GM18858 (cell line): ENCODE data around the gene HP.
"Not testable (repeated sequence)": the region's sequence is repeated elsewhere in the genome, so short reads cannot be mapped to it uniquely, and the experiment has no call there.

ENCODE experiments used
- ATAC-seq: cut with Tn5 transposase; IDR thresholded peaks from one replicate; pipeline ENCODE4 v1.9.1; 2021; ENCODE audit not compliant: unreplicated experiment

HP gene, protein sequence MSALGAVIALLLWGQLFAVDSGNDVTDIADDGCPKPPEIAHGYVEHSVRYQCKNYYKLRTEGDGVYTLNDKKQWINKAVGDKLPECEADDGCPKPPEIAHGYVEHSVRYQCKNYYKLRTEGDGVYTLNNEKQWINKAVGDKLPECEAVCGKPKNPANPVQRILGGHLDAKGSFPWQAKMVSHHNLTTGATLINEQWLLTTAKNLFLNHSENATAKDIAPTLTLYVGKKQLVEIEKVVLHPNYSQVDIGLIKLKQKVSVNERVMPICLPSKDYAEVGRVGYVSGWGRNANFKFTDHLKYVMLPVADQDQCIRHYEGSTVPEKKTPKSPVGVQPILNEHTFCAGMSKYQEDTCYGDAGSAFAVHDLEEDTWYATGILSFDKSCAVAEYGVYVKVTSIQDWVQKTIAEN

DNA sequence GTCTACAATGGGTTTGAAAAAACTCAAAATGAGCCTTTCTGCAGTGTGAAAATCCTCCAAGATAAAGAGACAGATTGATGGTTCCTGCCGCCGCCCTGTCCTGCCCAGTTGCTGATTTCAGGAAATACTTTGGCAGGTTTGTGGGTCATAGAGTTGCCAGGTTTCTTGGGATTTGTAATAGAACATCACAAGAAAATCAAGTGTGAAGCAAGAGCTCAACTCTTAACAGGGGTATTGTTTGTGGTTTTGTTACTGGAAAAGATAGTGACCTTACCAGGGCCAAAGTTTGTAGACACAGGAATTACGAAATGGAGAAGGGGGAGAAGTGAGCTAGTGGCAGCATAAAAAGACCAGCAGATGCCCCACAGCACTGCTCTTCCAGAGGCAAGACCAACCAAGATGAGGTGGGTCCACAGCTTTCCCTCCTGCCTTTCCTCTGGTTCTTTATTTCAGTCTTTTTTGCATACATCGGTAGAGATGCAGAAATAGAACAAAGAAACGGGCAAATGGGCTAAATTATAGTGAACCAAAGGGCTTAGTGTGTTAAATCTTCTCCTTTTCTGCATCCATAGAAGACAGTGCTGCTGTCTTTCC lies at the start of gene HP:
Gene HP (plus strand): TSS at position 252 of the 594 bp plus-strand sequence. CDS start 148 bp downstream, at position 400.
- not testable (repeated sequence) for ATAC-seq

DNA sequence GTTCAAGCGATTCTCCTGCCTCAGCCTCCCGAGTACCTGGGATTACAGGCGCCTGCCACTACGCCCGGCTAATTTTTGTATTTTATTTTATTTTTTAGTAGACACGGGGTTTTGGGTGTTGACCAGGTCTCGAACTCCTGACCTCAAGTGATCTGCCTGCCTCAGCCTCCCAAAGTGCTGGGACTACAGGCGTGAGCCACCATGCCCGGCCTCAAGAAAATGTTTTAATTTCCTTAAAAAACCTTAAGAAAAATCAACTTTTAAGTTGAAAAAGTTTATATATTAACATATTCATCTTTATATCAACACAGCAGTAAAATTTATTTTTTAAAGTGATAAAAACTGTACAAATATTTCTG lies 46.3 kb upstream of the HP start:
- not testable (repeated sequence) for ATAC-seq

DNA sequence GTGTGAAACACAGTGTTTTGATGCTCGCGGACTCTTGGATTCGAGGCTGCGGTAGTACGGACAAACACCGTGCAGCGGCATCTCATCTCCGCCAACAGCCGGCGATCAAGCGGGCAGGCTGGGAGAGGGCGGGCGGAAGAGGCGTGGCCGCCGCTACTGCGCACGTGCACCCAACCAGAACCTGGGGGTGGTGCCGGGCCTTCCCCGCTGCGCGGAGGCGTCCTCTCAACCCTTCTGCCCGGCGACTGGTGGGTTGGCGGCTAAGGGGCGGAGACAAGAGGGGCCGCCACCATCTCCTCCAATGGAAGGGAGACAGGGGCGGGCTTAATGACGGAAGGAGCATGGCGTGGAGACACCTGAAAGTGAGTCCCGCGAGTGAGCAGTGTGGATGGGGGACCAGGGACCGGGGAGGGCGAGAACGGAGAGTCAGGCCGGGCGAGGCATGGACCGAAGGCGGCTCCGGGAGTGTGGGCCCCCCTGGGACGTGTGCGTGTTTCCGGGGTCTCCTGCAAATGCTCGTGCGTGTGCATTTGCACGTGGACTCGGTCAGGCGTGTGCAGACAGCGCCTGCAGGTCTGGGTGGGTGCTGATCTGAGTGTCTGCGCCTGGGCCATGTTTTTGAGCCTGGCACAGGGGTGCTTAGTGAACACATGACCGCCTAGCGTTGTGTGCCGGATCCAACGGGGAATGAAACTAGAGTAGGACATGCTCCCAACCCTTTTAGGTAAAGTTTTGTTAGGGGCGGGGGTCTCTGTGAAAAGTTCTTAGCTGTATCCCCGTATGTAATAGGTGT lies 45.7 kb upstream of the HP start, which contains the start of gene DHODH:
Gene DHODH (plus strand): TSS at position 321 of the 793 bp plus-strand sequence. CDS start 21 bp downstream, at position 342.
- ATAC-seq, result peak; percentile 97

DNA sequence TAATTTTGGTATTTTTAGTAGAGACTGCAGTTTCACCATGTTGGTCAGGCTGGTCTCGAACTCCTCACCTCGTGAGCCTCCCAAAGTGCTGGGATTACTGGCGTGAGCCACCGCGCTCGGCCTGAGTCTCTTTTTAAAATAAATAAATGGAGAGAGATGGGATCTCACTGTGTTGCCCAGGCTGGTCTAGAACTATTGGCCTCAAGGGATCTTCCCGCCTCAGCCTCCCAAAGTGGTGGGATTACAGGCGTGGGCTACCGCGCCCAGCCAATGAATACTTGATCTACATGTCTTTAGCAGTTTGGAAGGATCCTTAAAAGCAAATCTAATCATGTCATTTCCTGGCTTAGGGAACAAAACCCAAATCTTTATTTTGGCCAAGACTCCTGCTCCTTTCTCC lies 44.5 kb upstream of the HP start:
- ATAC-seq, result no peak

DNA sequence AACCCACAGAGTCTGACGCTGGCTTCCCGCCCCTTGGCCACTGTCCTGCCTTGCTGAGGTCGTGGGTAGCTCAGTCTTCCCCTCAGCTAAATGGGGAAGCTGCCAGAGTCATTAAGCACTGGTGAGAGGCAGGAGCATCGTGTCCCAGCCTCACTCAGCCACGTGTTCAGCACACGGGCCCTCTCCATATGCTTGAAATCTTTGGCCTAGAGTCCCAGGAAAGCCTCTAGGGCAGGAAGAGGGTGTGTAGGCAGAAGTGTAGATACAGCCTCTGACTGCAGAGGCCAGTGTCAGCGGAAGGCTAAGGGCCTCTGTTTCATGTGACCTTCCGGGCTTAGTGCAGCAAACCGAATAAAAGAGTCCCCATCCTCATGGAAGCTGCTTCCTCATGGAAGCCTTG lies 41.7 kb upstream of the HP start:
- ATAC-seq, result no peak

DNA sequence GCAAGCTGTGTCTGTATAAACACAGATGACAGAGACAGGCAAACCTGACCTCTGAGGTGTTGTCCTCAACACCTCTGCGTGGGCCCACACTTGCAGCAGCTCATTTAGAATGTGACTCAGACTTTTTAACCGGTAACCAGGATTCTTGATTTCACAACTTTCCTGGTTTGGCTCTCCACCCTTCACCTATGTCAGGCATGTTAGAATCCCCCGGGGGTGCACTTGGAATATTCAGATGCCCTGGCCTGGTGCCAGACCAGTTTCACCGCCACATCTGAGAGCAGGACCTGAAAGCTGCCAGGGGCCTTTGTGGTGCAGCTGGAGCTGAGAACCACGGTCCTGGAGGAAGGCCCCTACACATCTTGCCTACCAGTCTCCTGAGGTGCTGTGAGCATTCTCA lies 40.9 kb upstream of the HP start:
- no peak for ATAC-seq

DNA sequence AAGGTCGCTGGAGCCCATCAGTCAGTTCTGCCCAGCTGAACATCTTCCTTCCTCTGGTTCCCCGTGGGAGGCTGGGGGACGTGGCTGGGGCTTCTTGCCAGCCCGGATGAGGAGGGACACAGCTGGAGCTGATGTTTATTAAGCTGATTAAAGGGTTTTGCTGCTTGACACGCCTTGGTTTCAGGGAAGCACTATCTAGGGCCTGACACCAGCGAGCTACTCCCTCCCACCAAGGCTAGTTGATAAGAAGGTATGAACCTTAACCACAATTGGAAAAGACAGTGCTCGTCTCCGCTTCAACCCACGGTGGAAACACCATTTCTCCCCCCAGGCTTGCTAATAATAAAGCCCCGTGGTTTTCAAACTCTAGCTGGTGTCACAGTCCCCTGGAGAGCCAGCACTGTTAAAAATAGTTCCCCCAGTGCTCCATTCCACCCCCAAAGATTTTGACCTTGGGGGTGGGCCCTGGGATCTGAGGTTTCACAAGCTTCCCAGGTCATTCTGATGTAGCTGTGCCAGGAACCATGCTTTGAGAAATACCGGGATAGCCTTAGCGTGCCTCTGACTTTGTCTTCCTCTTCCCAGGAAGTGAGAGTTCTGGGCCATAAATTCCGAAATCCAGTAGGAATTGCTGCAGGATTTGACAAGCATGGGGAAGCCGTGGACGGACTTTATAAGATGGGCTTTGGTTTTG lies 40.3 kb upstream of the HP start:
- ATAC-seq, result no peak

DNA sequence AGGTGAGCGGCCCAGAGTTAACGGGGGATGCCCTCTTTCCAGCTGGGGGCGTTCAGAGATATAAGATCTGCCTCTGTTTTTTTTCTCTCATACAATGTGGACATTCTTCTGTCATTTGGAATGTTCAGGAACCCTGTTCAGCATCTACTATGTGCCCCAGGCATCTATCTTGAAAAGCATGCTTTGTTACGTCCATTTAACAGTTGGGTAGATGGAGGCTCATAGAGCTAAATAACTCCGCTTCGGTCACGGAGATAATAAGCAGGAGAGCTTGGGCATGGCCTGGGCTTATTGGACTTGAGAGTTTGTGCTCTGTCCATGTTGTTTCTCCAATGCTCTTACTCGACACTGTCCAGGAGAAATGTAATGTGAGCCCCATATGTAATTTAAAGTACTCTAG lies 39.6 kb upstream of the HP start:
- no peak for ATAC-seq

DNA sequence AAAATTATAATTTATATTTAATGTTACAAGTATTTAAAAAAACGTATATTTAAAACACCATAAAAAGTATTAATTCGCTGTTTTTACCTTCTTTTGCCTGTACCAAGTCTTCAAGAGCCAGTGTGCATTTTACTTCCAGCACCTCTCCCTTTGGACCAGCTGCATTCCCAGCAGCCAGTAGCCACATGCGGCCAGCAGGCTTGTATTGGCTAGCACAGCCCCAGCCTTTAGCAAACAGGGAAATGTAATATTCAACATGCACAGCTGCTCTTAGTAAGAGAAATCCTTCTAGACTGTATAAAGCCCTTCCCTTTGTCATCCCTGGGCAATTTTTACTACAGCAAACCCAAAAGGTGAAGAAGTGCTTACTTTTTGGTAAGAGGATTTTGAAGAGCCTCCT lies 39.2 kb upstream of the HP start:
- ATAC-seq, result no peak

DNA sequence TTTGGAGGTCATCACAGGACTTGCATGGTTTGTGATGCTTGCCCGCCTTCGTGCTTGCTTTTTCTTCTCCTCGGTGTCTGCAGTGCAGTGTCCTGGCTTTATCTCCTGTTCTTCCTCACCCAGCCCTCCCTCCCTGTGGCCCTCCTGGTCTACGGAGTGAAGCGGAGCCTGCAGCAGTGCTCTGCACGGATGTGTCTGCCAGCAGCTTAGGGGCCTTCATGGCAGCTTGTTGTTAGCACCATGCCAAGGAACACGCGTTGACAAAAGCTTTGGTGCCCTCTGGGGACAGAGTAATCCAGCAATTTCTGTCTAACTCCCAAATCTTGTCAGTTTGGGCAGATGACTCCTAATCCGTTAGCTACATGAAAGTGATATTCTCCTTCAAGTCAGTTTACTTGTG lies 35.8 kb upstream of the HP start:
- ATAC-seq, result no peak

DNA sequence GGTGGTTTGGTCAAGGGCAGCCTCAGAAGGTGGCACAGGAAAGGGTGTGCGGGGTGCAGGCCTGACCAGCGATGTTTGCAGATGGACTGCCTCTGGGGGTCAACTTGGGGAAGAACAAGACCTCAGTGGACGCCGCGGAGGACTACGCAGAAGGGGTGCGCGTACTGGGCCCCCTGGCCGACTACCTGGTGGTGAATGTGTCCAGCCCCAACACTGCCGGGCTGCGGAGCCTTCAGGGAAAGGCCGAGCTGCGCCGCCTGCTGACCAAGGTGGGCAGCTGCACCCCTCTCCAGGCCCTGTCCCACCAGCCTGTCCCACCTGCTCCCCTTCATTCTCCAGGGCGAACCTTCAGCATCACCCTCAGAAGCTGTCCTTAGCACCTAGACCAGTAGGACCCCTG lies 33.3 kb upstream of the HP start:
- no peak for ATAC-seq

DNA sequence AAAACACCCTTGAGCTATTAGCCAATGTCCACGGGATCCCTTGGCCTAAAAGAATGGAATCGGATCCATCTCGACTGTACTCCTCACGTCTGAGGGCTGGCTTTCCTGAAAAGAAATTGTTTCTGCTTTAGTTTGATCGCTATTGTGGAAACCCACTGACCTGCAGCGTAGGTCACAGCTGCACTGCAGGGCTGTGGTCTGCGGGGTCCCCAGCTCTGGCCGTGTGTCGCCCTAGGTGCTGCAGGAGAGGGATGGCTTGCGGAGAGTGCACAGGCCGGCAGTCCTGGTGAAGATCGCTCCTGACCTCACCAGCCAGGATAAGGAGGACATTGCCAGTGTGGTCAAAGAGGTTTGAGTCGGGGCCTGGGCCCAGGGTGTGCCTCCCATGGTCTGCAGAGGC lies 32.2 kb upstream of the HP start:
- no peak for ATAC-seq

DNA sequence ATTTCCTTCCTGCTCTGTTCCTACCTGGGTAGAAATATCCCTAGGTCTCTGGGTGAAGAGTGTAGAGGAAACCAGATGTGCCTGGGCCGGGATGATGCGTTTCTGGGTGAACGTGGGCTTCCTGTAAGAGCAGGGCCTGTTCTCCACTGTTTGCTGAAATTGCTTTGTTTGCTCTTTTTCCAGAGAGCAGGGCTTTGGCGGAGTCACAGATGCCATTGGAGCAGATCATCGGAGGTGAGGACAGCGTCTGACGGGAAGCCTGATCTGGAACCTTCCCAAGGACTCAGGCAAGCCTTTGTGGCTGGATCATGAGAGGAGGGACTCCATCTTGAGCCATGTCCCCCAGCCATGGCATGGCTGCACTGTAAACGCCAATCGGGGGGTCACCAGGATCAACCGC lies 30.3 kb upstream of the HP start:
- ATAC-seq, result no peak

DNA sequence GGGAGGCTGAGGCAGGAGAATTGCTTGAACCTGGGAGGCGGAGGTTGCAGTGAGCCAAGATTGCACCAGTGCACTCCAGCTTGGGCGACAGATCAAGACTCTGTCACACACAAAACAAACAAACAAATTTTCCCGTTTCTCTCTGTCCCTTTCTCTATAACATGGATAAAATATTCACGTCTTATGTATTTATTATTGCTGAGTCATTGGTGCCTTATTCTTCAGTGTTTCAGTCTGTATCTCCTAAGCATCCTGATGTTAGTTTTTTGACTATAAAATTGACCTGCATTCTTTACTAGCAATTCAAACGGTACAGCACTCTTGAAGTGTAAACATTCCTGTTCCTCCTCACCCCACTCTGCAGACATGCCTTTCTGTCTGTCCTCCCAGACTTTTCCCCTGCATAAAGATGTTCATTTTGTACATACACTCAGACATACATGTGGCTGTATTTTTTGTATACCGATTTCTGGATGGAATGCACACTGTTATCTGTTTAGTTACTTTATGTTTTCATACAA lies 29.4 kb upstream of the HP start:
- ATAC-seq, result no peak

DNA sequence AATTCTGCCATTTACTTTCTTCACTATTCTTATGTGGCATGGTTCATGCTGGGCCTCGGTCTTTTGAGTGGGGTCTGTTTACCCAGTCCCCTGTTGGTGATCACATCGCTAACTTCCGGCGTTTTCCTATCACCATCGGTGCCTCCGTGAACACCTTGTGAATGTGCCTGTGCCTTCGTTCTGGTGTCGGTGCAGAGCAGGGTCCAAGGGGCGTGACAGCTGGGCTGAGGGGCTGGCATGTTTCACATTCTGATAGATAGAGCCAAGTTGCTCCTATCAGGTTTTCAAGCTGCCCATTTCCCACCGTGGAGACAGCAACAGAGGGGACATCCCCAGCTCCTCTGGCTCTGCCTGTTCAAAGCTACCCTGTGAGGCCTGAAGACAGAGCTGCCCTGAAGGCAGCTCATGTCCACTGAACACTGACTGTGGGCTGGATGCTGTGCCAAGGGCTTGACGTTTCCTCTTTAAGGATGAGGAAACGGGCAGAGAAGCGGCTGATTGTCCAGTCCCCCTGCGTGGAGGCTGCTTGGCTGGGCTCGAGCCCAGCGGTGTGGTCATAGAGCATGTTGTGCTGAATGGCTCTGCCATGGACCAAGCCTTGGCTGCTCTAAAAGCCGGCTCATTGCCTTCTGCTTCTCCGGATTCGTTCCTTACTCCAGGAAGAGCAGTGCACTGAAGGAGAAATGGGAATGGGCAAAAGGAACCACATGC lies 28.7 kb upstream of the HP start:
- no peak for ATAC-seq

DNA sequence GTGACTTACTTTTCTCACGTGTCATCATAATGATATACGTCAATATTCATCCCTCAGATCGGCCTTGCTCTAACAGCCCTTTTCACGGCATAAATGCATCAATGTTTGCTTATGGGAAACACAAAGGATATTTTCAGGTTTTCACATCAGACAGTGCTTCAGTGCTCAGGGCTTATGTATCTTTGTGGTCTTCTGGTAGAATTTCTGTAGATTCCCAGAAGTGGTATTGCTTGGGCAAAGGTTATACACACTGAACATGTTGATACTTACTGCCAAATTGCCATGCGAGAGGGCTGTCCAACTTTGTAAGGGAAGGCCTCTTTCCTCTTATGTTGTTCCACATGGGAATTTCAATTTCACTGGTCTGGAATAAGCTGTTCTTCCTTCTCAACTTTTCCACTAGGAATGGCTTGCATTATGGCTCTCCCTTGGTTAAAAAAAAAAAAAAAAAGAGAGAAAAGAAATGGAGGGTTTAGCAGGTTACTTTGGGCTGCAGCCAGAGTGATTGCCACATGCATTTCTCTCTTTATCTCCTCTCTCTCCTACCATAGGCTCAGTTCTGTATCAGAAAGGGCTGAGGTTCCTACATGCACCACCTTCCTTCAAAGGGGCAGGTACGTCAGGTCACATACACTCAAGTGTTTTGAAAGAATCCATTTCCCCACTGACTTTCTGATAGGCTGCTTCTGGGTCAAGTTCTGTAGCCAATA lies 26.5 kb upstream of the HP start:
- ATAC-seq, result no peak

DNA sequence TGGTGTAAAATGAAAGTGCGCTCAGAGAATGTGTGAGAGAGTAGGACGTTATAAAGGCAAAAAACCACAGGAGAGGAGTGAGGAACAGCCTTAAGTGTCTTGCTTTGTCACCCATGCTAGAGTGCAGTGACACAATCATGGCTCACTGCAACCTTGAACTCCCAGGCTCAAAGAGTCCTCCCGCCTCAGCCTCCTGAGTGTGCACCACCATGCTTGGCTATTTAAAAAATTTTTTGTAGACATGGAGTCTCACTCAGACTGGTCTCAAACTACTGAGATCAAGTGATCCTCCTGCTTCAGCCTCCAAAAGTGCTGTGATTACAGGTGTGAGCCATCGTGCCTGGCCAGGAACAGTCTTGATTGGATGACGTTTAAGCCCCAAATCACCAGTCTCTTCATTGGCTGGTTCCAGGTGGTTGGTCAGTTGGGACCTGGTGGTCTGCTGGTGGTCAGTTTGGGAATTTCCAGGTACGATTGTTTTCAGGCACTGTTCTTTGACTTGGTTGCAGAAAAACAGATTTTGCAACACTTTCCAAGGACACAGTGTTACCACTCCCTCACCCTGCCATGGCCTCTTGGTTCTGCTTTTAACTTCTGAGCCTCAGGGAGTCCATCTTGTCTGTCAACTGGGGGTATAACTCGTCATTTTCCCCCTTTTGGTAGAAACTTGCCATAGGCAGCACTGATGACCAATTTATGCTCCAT lies 24.6 kb upstream of the HP start:
- ATAC-seq, result no peak

DNA sequence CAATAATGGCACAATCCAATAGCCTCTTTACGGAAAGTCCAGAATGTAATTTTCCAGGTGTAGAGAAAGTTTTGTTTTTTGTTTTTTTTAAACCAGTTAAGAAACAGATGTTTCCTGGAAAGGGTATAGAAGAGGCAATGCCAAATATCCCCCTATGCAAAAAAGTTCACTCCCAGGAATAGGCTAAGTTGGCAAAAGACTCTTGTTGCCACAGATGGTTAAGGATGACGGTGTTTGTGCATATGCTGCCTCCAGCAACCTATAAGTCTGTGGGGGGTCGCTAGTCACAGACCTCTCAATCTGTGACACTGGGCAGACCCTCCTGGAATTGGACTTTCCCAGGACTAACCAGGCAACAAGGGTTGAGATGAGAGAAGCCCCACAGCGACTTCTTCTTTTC lies 20.9 kb upstream of the HP start:
- ATAC-seq, result no peak

DNA sequence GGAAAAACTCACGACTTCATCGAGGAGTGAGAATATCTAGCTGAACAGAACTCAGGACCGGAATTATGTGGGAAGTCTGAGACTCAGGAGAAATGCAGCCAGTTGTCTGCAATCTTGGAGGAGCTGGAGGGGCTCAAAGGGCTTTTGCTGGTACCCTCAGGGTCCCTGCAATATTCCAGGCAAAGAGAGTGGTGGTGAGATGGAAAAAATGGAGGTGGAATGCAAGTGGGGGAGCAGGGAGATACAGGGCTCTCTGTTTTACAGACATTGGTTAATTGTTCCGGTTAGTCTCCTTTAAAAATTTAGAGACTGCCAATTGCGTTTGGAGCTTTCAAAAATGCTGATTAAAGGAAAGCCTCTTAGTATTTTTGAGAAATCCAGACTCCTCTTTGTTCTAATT lies 18.2 kb upstream of the HP start:
- ATAC-seq, result no peak
